ENCODE results near the gene DDC.
"Not testable (repeated sequence)": the region's sequence is repeated elsewhere in the genome, so short reads cannot be mapped to it uniquely, and the experiment has no call there.

DDC gene

DNA sequence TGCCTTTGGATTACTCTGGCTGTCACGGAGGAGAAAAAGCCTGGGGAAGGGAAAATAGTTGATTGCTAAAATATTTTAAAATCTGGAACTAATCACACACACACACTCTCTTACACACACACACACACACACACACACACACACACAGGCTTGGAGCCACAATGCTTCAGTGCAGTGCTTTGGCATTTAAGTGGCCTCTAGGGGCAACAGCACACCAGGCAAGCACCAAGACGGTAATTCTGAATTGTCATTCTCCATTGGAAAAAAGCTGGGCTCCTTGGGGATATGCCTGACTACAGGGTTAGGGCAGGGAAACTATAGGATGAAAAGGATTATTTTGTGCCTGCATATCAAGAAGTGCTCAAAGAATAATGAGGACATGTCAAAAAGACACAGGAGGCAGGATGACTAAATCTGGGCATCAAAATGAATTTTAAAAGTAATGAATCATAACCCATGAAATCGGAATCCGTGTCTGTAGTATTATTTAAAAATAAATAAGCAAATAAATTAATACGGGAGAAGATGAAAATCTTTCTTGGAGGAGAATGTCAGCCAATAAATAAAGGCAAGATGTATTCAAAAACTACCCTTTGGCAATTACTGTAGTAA lies 30.4 kb upstream of the DDC start:
- peak overlapping the region; percentile 1 to 65 for H3K27ac Mint-ChIP-seq
- no peak overlapping the region for H3K4me3 Mint-ChIP-seq
- peaks cover 12 to 21% of the 10 kb centered on the region in 2 donors for H3K4me1 Mint-ChIP-seq (ENCODE audit: low read depth in 2 of 2)
- ATAC-seq (replicated peaks) (peak; percentile 65), DNase-seq (peak; percentile 10 to 15 (median 12))
- H3K9me3 Mint-ChIP-seq: no peaks in the 10 kb centered on the region
- H3K27me3 Mint-ChIP-seq: peaks cover 23 to 52% of the 10 kb centered on the region in 2 donors
- peaks cover 2% of the 10 kb centered on the region for H3K36me3 Mint-ChIP-seq (ENCODE audit: insufficient read depth)

DNA sequence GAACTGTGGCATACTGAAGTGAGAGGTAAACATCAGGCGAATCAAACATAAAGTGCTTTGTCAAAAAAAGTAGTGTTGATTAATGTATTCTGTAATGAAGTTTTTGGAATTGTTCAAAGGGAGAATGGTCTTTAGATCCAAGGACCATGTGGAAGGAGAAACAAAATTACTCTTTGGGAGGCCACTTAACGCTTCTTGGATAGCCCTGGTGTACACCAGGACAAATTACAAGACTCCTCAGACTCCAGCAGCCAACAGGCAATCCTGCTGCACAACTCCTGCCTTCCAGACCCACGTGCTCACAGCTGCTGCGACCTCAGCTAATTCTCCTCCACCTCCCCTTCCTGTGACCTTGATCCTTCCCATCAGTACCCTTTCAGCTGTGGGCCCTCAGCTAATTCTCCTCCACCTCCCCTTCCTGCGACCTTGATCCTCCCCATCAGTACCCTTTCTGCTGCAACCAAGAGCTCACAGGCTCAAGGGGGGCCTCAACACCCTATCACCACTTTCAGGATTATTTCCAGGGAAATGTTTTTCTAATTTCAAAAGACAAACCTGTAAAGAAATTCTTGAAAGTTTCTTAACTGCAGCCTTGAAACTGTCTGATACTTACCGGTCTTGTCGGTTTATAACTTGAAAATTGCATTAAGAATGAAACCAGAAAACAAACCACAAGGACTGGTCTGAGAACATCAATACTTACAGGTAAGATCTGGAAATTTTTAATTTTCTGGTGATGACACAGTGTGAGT lies 29.7 kb upstream of the DDC start:
- ATAC-seq (replicated peaks) (no peak), DNase-seq (no peak)
- H3K27ac Mint-ChIP-seq: peak overlapping the region; percentile 1 to 65
- peaks cover 2% of the 10 kb centered on the region for H3K36me3 Mint-ChIP-seq (ENCODE audit: insufficient read depth)
- H3K4me1 Mint-ChIP-seq (ENCODE audit: low read depth in 2 of 2): peaks cover 12 to 21% of the 10 kb centered on the region in 2 donors
- no peak overlapping the region for H3K4me3 Mint-ChIP-seq
- peaks cover 30 to 59% of the 10 kb centered on the region in 2 donors for H3K27me3 Mint-ChIP-seq
- H3K9me3 Mint-ChIP-seq: no peaks in the 10 kb centered on the region

GRCh38 chr7:50594136-50594535 lies 28.9 kb upstream of the DDC start:
- no peak overlapping the region for H3K4me3 Mint-ChIP-seq
- peaks cover 2% of the 10 kb centered on the region for H3K36me3 Mint-ChIP-seq (ENCODE audit: insufficient read depth)
- no peak for DNase-seq
- H3K9me3 Mint-ChIP-seq: no peaks in the 10 kb centered on the region
- peaks cover 37 to 61% of the 10 kb centered on the region in 2 donors for H3K27me3 Mint-ChIP-seq
- no peak for ATAC-seq (replicated peaks)
- no peak overlapping the region for H3K27ac Mint-ChIP-seq
- peaks cover 12 to 21% of the 10 kb centered on the region in 2 donors for H3K4me1 Mint-ChIP-seq (ENCODE audit: low read depth in 2 of 2)

GRCh38 chr7:50592940-50593339 lies 27.7 kb upstream of the DDC start:
- no peaks in the 10 kb centered on the region for H3K9me3 Mint-ChIP-seq

GRCh38 chr7:50591480-50592438 lies 26.6 kb upstream of the DDC start:
- H3K4me1 Mint-ChIP-seq (ENCODE audit: low read depth in 2 of 2): peaks cover 9 to 16% of the 10 kb centered on the region in 2 donors
- ATAC-seq (replicated peaks): no peak
- H3K27me3 Mint-ChIP-seq: peaks cover 41 to 71% of the 10 kb centered on the region in 2 donors
- no peaks in the 10 kb centered on the region for H3K36me3 Mint-ChIP-seq (ENCODE audit: insufficient read depth)
- H3K9me3 Mint-ChIP-seq: no peaks in the 10 kb centered on the region
- DNase-seq: no peak
- no peak overlapping the region for H3K27ac Mint-ChIP-seq
- no peak overlapping the region for H3K4me3 Mint-ChIP-seq

More at GRCh38 chr7:50592940-50593339, 27.7 kb upstream of the DDC start:
- Mint-ChIP-seq H3K4me3 (no peak overlapping the region), H3K27me3 (peaks cover 41 to 62% of the 10 kb centered on the region in 2 donors), H3K4me1 (ENCODE audit: low read depth in 2 of 2) (peaks cover 9 to 16% of the 10 kb centered on the region in 2 donors), H3K36me3 (ENCODE audit: insufficient read depth) (peaks cover 2% of the 10 kb centered on the region), H3K27ac (no peak overlapping the region)
- no peak for ATAC-seq (replicated peaks)
- DNase-seq: no peak

DNA sequence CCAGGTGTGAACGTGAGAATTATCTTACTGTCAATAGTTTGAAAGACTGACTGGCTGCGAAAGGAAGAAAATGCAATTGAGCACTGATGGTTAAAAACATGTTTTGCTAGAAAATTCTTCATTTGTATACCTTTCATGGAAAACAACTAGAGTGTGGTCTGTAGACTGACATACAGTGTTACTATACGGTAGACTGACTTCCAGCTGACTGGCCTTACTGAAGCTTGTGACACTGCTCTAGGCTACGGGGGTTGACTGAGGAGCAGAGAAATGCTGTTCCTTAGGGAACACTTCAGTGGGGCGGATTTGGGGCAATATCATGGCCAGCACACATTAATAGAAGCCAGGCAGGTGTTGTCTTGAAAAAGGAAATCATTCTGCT lies 25.9 kb upstream of the DDC start:
- H3K4me1 Mint-ChIP-seq (ENCODE audit: low read depth in 2 of 2): peaks cover 9 to 16% of the 10 kb centered on the region in 2 donors
- peaks cover 41 to 71% of the 10 kb centered on the region in 2 donors for H3K27me3 Mint-ChIP-seq
- no peaks in the 10 kb centered on the region for H3K36me3 Mint-ChIP-seq (ENCODE audit: insufficient read depth)
- DNase-seq: no peak
- H3K27ac Mint-ChIP-seq: no peak overlapping the region
- no peak overlapping the region for H3K4me3 Mint-ChIP-seq
- ATAC-seq (replicated peaks): no peak
- no peaks in the 10 kb centered on the region for H3K9me3 Mint-ChIP-seq

DNA sequence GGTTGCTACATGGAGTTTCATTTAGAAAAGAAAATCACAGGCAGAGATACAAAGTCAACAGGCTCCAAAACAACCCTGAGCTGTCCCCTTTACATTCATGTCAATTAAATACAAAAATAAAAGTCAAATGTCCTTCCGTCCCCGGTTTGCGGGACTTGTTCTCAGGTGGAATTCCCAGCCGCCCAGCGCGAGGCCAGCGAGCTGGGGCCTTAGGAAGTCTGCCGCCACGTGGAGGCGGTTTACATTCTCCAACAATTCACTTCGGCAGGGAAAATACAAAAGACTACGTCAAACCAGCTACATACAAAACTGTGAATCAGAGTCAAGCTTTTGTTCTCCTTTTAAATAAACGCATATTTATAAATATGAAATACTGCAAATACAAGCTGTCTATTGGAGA lies 25.3 kb upstream of the DDC start:
- Mint-ChIP-seq H3K27me3 (peaks cover 41 to 70% of the 10 kb centered on the region in 2 donors), H3K36me3 (ENCODE audit: insufficient read depth) (no peaks in the 10 kb centered on the region), H3K4me1 (ENCODE audit: low read depth in 2 of 2) (peaks cover 9 to 16% of the 10 kb centered on the region in 2 donors), H3K4me3 (no peak overlapping the region), H3K9me3 (no peaks in the 10 kb centered on the region), H3K27ac (no peak overlapping the region)
- ATAC-seq (replicated peaks) (no peak), DNase-seq (no peak)

GRCh38 chr7:50589364-50589763 lies 24.2 kb upstream of the DDC start:
- Mint-ChIP-seq H3K4me3 (no peak overlapping the region), H3K27ac (no peak overlapping the region), H3K36me3 (ENCODE audit: insufficient read depth) (no peaks in the 10 kb centered on the region), H3K9me3 (no peaks in the 10 kb centered on the region), H3K27me3 (peaks cover 41 to 60% of the 10 kb centered on the region in 2 donors), H3K4me1 (ENCODE audit: low read depth in 2 of 2) (peaks cover 3 to 4% of the 10 kb centered on the region in 2 donors)
- DNase-seq (no peak), ATAC-seq (replicated peaks) (no peak)

DNA sequence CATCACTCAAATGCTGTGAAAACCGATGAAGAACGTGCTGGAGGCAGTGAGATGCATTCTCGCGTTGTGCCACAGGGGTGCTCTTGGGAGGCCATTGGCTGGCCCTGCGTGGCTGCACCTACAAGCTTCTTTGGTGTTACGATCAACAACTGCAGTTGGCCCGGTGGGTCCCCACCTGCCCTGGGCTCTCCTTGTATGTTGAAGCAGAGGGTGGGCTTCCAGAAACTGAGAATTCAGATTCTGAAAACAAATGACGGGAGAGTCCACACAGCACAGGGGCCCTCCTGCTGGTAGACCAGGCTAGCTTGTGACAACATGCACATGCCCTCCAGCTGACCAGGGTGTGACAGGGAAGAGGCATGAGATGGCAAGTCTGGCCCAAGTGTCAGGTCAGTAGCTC lies 23.7 kb upstream of the DDC start:
- no peak for ATAC-seq (replicated peaks)
- peaks cover 0 to under 1% of the 10 kb centered on the region in 2 donors for H3K4me1 Mint-ChIP-seq (ENCODE audit: low read depth in 2 of 2)
- no peaks in the 10 kb centered on the region for H3K9me3 Mint-ChIP-seq
- no peaks in the 10 kb centered on the region for H3K36me3 Mint-ChIP-seq (ENCODE audit: insufficient read depth)
- no peak overlapping the region for H3K27ac Mint-ChIP-seq
- peaks cover 41 to 60% of the 10 kb centered on the region in 2 donors for H3K27me3 Mint-ChIP-seq
- DNase-seq: no peak
- H3K4me3 Mint-ChIP-seq: no peak overlapping the region

- no peaks in the 10 kb centered on the region for H3K4me1 Mint-ChIP-seq (ENCODE audit: low read depth in 2 of 2)
- DNase-seq (no peak), ATAC-seq (replicated peaks) (no peak)
- H3K4me3 Mint-ChIP-seq: no peak overlapping the region
- H3K9me3 Mint-ChIP-seq: peaks cover 0 to under 1% of the 10 kb centered on the region in 2 donors
- H3K27me3 Mint-ChIP-seq: peaks cover 38 to 55% of the 10 kb centered on the region in 2 donors
- no peak overlapping the region for H3K27ac Mint-ChIP-seq
- H3K36me3 Mint-ChIP-seq (ENCODE audit: insufficient read depth): no peaks in the 10 kb centered on the region
Observed at GRCh38 chr7:50587737-50588136, 22.5 kb upstream of the DDC start.

DNA sequence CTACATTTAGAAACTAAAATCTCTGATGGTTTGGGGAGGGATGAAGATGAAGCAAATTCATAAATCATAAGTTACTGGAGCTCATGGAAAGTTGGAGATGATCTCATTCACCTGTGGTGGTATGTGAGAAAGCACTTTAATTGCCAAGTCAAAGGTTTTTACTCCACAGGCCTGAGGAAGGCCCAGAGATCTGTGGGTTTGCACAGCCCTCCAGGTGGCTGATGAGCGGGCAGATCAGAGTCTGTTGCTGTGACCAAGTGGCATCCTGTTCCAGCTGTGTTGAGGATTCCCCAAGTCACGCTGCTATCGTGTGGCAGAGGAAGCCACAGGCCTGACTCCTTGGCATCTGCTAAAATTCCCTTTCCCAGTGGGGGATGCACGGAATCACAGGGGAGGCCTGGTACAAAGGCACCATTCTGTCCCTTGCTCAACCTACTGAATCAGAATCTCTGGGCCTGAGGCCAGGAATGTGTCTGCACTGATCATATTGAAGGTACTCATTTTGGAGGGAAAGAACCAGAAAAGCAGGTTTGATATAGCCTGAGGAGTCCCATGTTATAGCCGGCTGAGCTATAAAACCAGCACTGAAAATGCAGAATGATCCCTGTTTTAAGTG lies 19.7 kb upstream of the DDC start:
- Mint-ChIP-seq H3K4me3 (no peak overlapping the region), H3K27ac (no peak overlapping the region), H3K4me1 (ENCODE audit: low read depth in 2 of 2) (no peaks in the 10 kb centered on the region), H3K36me3 (ENCODE audit: insufficient read depth) (no peaks in the 10 kb centered on the region), H3K9me3 (peaks cover 0 to 2% of the 10 kb centered on the region in 2 donors), H3K27me3 (peaks cover 20 to 38% of the 10 kb centered on the region in 2 donors)
- DNase-seq (no peak), ATAC-seq (replicated peaks) (no peak)

DNA sequence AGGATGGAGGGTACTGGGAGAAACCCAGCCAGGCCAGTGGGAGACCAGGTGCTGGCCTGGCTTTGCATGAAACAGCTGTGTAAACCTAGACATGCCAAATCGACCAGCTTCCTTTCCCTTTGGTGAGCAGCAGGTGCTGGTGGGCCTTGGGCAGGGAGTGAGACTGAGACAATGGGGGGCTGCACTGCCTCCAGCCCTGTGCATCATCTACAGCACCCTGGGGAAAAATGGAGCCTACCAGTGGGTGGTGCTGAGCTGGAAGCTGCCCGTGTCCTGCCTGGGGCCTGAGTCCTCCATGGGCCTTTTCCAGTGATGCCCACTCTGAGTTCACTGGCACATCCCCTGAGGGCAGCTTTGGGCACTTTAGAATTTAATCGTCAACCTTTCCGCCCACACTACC lies 19.2 kb upstream of the DDC start:
- DNase-seq (no peak), ATAC-seq (replicated peaks) (no peak)
- no peaks in the 10 kb centered on the region for H3K4me1 Mint-ChIP-seq (ENCODE audit: low read depth in 2 of 2)
- no peak overlapping the region for H3K4me3 Mint-ChIP-seq
- H3K9me3 Mint-ChIP-seq: peaks cover 0 to 2% of the 10 kb centered on the region in 2 donors
- peaks cover 21 to 33% of the 10 kb centered on the region in 2 donors for H3K27me3 Mint-ChIP-seq
- H3K27ac Mint-ChIP-seq: no peak overlapping the region
- no peaks in the 10 kb centered on the region for H3K36me3 Mint-ChIP-seq (ENCODE audit: insufficient read depth)

DNA sequence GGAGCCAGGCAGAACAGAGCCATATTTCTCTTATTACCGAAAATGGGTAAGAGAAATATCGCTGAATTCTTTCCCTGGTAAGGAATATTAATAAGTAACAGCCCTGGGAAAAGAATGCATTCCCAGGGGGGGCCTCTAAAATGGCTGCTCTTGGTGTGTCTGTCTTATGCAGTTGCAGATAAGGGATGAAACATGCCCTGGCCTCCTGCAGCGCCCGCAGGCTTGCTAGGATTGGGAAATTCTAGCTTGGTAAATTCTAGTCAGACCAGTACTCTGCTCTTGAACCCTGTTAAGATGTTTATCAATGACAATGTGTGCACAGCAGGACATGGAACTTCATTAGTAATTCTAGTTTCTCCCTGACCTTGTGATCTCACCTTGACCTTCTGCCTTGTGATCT lies 18.1 kb upstream of the DDC start:
- peaks cover 20 to 32% of the 10 kb centered on the region in 2 donors for H3K27me3 Mint-ChIP-seq
- H3K4me1 Mint-ChIP-seq (ENCODE audit: low read depth in 2 of 2); DNase-seq; H3K4me3 Mint-ChIP-seq; H3K27ac Mint-ChIP-seq; H3K36me3 Mint-ChIP-seq (ENCODE audit: insufficient read depth); ATAC-seq (replicated peaks); H3K9me3 Mint-ChIP-seq: not testable (repeated sequence)

All from effector memory CD8-positive, alpha-beta T cell (primary cell).